ENCODE data around the gene PPIC. TPM values are rescaled to one million over a fixed set of nuclear protein-coding genes. Genes with fewer than 3 reads are reported as not detected.

PPIC gene
- total RNA-seq, result 44.5 and 49.1 TPM in 2 replicates

GRCh38 chr5:123036391-123037103 is at the start of gene PPIC:
PPIC (minus strand) TSS chr5:123036725; CDS start chr5:123036625, 100 bp downstream.

Small RNA genes within 50 kb of the gene (small RNA-seq; reads per million reads assigned to genes)
- not detected for gene RN7SL689P
- gene RN7SL711P, result not detected

Other genes starting within 250 kb of the PPIC start
- gene SNX24, start 191.1 kb downstream of the PPIC start, total RNA-seq, result 55.4 and 57.7 TPM in 2 replicates
- gene PRDM6, start 52.5 kb upstream of the PPIC start, total RNA-seq, result 0.39 and 0.43 TPM in 2 replicates